Nephron (organoid): ENCODE data around the gene TBC1D7.

Source experiments
- H3K27ac Mint-ChIP-seq, 3 experiments: 2 replicates each; pipeline ENCODE4 v1.8.0; 2020; ENCODE audit warnings: mixed read lengths in 3 of 3, mild to moderate bottlenecking in 2 of 3, moderate library complexity in 1 of 3
- H3K27me3 Mint-ChIP-seq: 2 replicates; pipeline ENCODE4 v1.8.0; 2021; ENCODE audit warnings: low read depth, mild to moderate bottlenecking, moderate library complexity, mixed read lengths
- H3K36me3 Mint-ChIP-seq: 2 replicates; pipeline ENCODE4 v1.8.0; 2020; ENCODE audit warnings: low read depth, mixed read lengths
- H3K4me1 Mint-ChIP-seq: 2 replicates; pipeline ENCODE4 v1.8.0; 2020; ENCODE audit warnings: mixed read lengths
- H3K4me3 Mint-ChIP-seq, 3 experiments: 2 replicates each; pipeline ENCODE4 v1.8.0; 2020; ENCODE audit warnings: mild to moderate bottlenecking in 3 of 3, mixed read lengths in 3 of 3, moderate library complexity in 2 of 3
- H3K9me3 Mint-ChIP-seq: 2 replicates; pipeline ENCODE4 v1.8.0; 2020; ENCODE audit warnings: mixed read lengths
- CTCF ChIP-seq, 3 experiments: fragments of 200-600 bp; sonication (generic); IDR thresholded peaks; one replicate each; pipeline ENCODE4 v1.5.0; 2021; ENCODE audit warnings: antibody characterized with exemption in 3 of 3; ENCODE audit not compliant: unreplicated experiment in 3 of 3

Gene TBC1D7

GRCh38 chr6:13360671-13361540 lies 32.6 kb upstream of the TBC1D7 start:
- no peaks in the 10 kb centered on the region for H3K27me3 Mint-ChIP-seq
- peaks cover 15% of the 10 kb centered on the region for H3K4me1 Mint-ChIP-seq
- H3K36me3 Mint-ChIP-seq: no peaks in the 10 kb centered on the region
- no peak overlapping the region for H3K4me3 Mint-ChIP-seq
- peak overlapping the region in 1 of 3 experiments; percentile 22 for H3K27ac Mint-ChIP-seq
- TF ChIP-seq CTCF (IDR thresholded peaks at IDR 0.05; ENCODE audit: unreplicated experiment in 3 of 3): no peak
- no peaks in the 10 kb centered on the region for H3K9me3 Mint-ChIP-seq

- Mint-ChIP-seq H3K9me3 (no peaks in the 10 kb centered on the region), H3K4me3 (no peak overlapping the region), H3K27ac (no peak overlapping the region), H3K27me3 (no peaks in the 10 kb centered on the region), H3K4me1 (peaks cover 32% of the 10 kb centered on the region), H3K36me3 (no peaks in the 10 kb centered on the region)
- TF ChIP-seq CTCF (IDR thresholded peaks at IDR 0.05; ENCODE audit: unreplicated experiment in 3 of 3): no peak
These were observed 30.9 kb upstream of the TBC1D7 start for GRCh38 chr6:13359287-13359686.

GRCh38 chr6:13358511-13358910 lies 30.2 kb upstream of the TBC1D7 start:
- H3K36me3 Mint-ChIP-seq: no peaks in the 10 kb centered on the region
- H3K27ac Mint-ChIP-seq: no peak overlapping the region

GRCh38 chr6:13357551-13358075 lies 29.3 kb upstream of the TBC1D7 start:
- Mint-ChIP-seq H3K36me3 (no peaks in the 10 kb centered on the region), H3K27ac (peak overlapping the region in 2 of 3 experiments; percentile 43 to 66), H3K27me3 (peaks cover 3% of the 10 kb centered on the region), H3K4me1 (peaks cover 43% of the 10 kb centered on the region), H3K4me3 (no peak overlapping the region), H3K9me3 (no peaks in the 10 kb centered on the region)
- no peak for TF ChIP-seq CTCF (IDR thresholded peaks at IDR 0.05; ENCODE audit: unreplicated experiment in 3 of 3)

More at GRCh38 chr6:13358511-13358910, 30.2 kb upstream of the TBC1D7 start:
- H3K9me3 Mint-ChIP-seq: no peaks in the 10 kb centered on the region
- H3K27me3 Mint-ChIP-seq: peaks cover 2% of the 10 kb centered on the region
- peaks cover 38% of the 10 kb centered on the region for H3K4me1 Mint-ChIP-seq
- H3K4me3 Mint-ChIP-seq: no peak overlapping the region
- no peak for TF ChIP-seq CTCF (IDR thresholded peaks at IDR 0.05; ENCODE audit: unreplicated experiment in 3 of 3)

- no peaks in the 10 kb centered on the region for H3K9me3 Mint-ChIP-seq
- H3K4me1 Mint-ChIP-seq: peaks cover 48% of the 10 kb centered on the region
- peak overlapping the region; percentile 34 to 82 (median 36) for H3K27ac Mint-ChIP-seq
- TF ChIP-seq CTCF (IDR thresholded peaks at IDR 0.05; ENCODE audit: unreplicated experiment in 3 of 3): no peak
- peaks cover 3% of the 10 kb centered on the region for H3K27me3 Mint-ChIP-seq
- H3K36me3 Mint-ChIP-seq: no peaks in the 10 kb centered on the region
- H3K4me3 Mint-ChIP-seq: no peak overlapping the region
These were observed 27.9 kb upstream of the TBC1D7 start for GRCh38 chr6:13355999-13356785.
